WTC11 (cell line): Measurements from ENCODE around the gene C17orf67. TPM values are rescaled to one million over a fixed set of nuclear protein-coding genes. Genes with fewer than 3 reads are reported as not detected.

Experiments used
- ATAC-seq: fragments of 200-7000 bp; cut with Tn5 transposase; 2 replicates; pipeline ENCODE4 v1.10.0; 2021; ENCODE audit warnings: mild to moderate bottlenecking, moderate library complexity
- CTCF ChIA-PET: fragments of 300-600 bp; sonication (Branson Sonifier 250); formaldehyde crosslinking; loops from one replicate; lab custom pipeline; 2021; ENCODE audit warnings: antibody characterized with exemption; lab: Charles Lee
- POLR2A ChIA-PET: fragments of 350-600 bp; sonication (Branson Sonifier 250); formaldehyde crosslinking; loops from one replicate; lab custom pipeline; 2021; ENCODE audit warnings: antibody characterized with exemption; lab: Charles Lee
- DNase-seq: peaks from one replicate; pipeline ENCODE4 v3.0.0; 2021; ENCODE audit warnings: low spot score
- H3K27ac Mint-ChIP-seq: 2 replicates; pipeline ENCODE4 v1.8.0; 2021; ENCODE audit warnings: mixed read lengths
- H3K27me3 Mint-ChIP-seq: 2 replicates; pipeline ENCODE4 v1.8.0; 2021; ENCODE audit warnings: low read depth, mild to moderate bottlenecking, moderate library complexity, mixed read lengths
- H3K36me3 Mint-ChIP-seq: 2 replicates; pipeline ENCODE4 v1.8.0; 2021; ENCODE audit warnings: mixed read lengths
- H3K4me1 Mint-ChIP-seq: 2 replicates; pipeline ENCODE4 v1.8.0; 2022; ENCODE audit warnings: mixed read lengths
- H3K4me3 Mint-ChIP-seq: 2 replicates; pipeline ENCODE4 v1.8.0; 2021; ENCODE audit warnings: mild to moderate bottlenecking, moderate library complexity, mixed read lengths
- H3K9me3 Mint-ChIP-seq: 2 replicates; pipeline ENCODE4 v1.8.0; 2021; ENCODE audit warnings: mixed read lengths
- AR ChIP-seq: fragments of 250-450 bp; sonication (Bioruptor Pico); IDR thresholded peaks from 2 replicates; pipeline ENCODE4 v1.9.0; 2021; ENCODE audit warnings: mild to moderate bottlenecking
- E2F1 ChIP-seq: sonication (generic); formaldehyde crosslinking; IDR thresholded peaks from 2 replicates; pipeline ENCODE4 v1.8.0; 2022; ENCODE audit warnings: mild to moderate bottlenecking, missing genetic modification reagents
- ESRRA ChIP-seq: sonication (generic); formaldehyde crosslinking; IDR thresholded peaks from 2 replicates; pipeline ENCODE4 v1.8.1; 2022; ENCODE audit warnings: mild to moderate bottlenecking, missing genetic modification reagents, borderline replicate concordance
- ETV6 ChIP-seq: sonication (generic); formaldehyde crosslinking; IDR thresholded peaks from 2 replicates; pipeline ENCODE4 v1.8.1; 2022; ENCODE audit warnings: mild to moderate bottlenecking, missing genetic modification reagents
- HMGA2 ChIP-seq: fragments of 250-450 bp; sonication (Bioruptor Pico); IDR thresholded peaks from 2 replicates; pipeline ENCODE4 v1.4.0; 2021; ENCODE audit warnings: mild to moderate bottlenecking, moderate library complexity
- HMGXB4 ChIP-seq: sonication (generic); formaldehyde crosslinking; IDR thresholded peaks from 2 replicates; pipeline ENCODE4 v1.8.1; 2023; ENCODE audit warnings: mild to moderate bottlenecking, moderate library complexity, missing genetic modification reagents
- MAX ChIP-seq: sonication (generic); formaldehyde crosslinking; IDR thresholded peaks from 2 replicates; pipeline ENCODE4 v1.8.0; 2022; ENCODE audit warnings: mild to moderate bottlenecking, missing genetic modification reagents
- MXD4 ChIP-seq: fragments of 250-450 bp; sonication (Bioruptor Pico); IDR thresholded peaks from 2 replicates; pipeline ENCODE4 v1.8.0; 2021; ENCODE audit warnings: mild to moderate bottlenecking, moderate library complexity, borderline replicate concordance
- MYBL2 ChIP-seq: sonication (generic); formaldehyde crosslinking; IDR thresholded peaks from 2 replicates; pipeline ENCODE4 v1.8.1; 2023; ENCODE audit warnings: mild to moderate bottlenecking, moderate library complexity, missing genetic modification reagents
- OVOL2 ChIP-seq: fragments of 250-450 bp; sonication (Bioruptor Pico); IDR thresholded peaks from 2 replicates; pipeline ENCODE4 v1.9.0; 2021; ENCODE audit warnings: mild to moderate bottlenecking, borderline replicate concordance
- PRDM15 ChIP-seq: sonication (generic); formaldehyde crosslinking; IDR thresholded peaks from 2 replicates; pipeline ENCODE4 v1.8.0; 2022; ENCODE audit warnings: missing genetic modification reagents
- RELA ChIP-seq: sonication (generic); formaldehyde crosslinking; IDR thresholded peaks from 2 replicates; pipeline ENCODE4 v1.8.1; 2022; ENCODE audit warnings: missing genetic modification reagents, mild to moderate bottlenecking, borderline replicate concordance
- SMAD3 ChIP-seq: sonication (generic); formaldehyde crosslinking; IDR thresholded peaks from 2 replicates; pipeline ENCODE4 v1.8.0; 2022; ENCODE audit warnings: missing genetic modification reagents, mild to moderate bottlenecking, borderline replicate concordance
- SOX15 ChIP-seq: fragments of 250-450 bp; sonication (Bioruptor Pico); IDR thresholded peaks from 2 replicates; pipeline ENCODE4 v1.9.0; 2021; ENCODE audit warnings: mild to moderate bottlenecking
- SP1 ChIP-seq: sonication (generic); formaldehyde crosslinking; conservative IDR thresholded peaks from 2 replicates; pipeline ENCODE4 v1.8.1; 2022; ENCODE audit warnings: missing genetic modification reagents
- TCF7 ChIP-seq: sonication (generic); formaldehyde crosslinking; IDR thresholded peaks from 2 replicates; pipeline ENCODE4 v1.8.0; 2022; ENCODE audit warnings: mild to moderate bottlenecking, low read depth, missing genetic modification reagents, moderate library complexity
- TP53 ChIP-seq: sonication (generic); formaldehyde crosslinking; IDR thresholded peaks from 2 replicates; pipeline ENCODE4 v1.8.1; 2023; ENCODE audit warnings: mild to moderate bottlenecking, missing genetic modification reagents
- ZNF396 ChIP-seq: fragments of 250-450 bp; sonication (Bioruptor Pico); IDR thresholded peaks from 2 replicates; pipeline ENCODE4 v1.8.0; 2021; ENCODE audit warnings: mild to moderate bottlenecking, moderate library complexity, borderline replicate concordance
- ZNF416 ChIP-seq: fragments of 250-450 bp; sonication (Bioruptor Pico); IDR thresholded peaks from 2 replicates; pipeline ENCODE4 v1.9.0; 2021; ENCODE audit warnings: mild to moderate bottlenecking, inconsistent platforms
- ZNF425 ChIP-seq: fragments of 250-450 bp; sonication (Bioruptor Pico); conservative IDR thresholded peaks from 2 replicates; pipeline ENCODE4 v1.9.0; 2021; ENCODE audit warnings: mild to moderate bottlenecking
- ZNF671 ChIP-seq: fragments of 250-450 bp; sonication (Bioruptor Pico); IDR thresholded peaks from 2 replicates; pipeline ENCODE4 v1.8.0; 2021; ENCODE audit warnings: mild to moderate bottlenecking
- total RNA-seq: library from RNA; stranded (reverse); gene quantifications from 3 replicates; pipeline ENCODE4 v1.2.3, GENCODE V29; 2021

Gene C17orf67
- total RNA-seq, 1 experiment from 2014 or later = 3.3 TPM

- TF ChIP-seq PRDM15 (CRISPR knock-in tag) = no peak
- TF ChIP-seq TCF7 (CRISPR knock-in tag) = no peak
- no peak for TF ChIP-seq MAX (CRISPR knock-in tag)
- TF ChIP-seq ZNF425 (CRISPR knock-in tag) = no peak
- no peak for TF ChIP-seq ZNF396 (CRISPR knock-in tag)
- no peak for TF ChIP-seq ETV6 (CRISPR knock-in tag)
- no peak for TF ChIP-seq MXD4 (CRISPR knock-in tag)
- TF ChIP-seq E2F1 (CRISPR knock-in tag) = no peak
- TF ChIP-seq, all 79 proteins: peak for 0
Observed at GRCh38 chr17:56849131-56849530, 15.4 kb upstream of the C17orf67 start (continued).

GRCh38 chr17:56847106-56847505 lies 13.4 kb upstream of the C17orf67 start:
- DNase-seq = no peak
- H3K4me1 Mint-ChIP-seq = no peaks in the 10 kb centered on the region
- no peak overlapping the region for H3K27ac Mint-ChIP-seq
- H3K9me3 Mint-ChIP-seq = no peaks in the 10 kb centered on the region
- TF ChIP-seq SP1 = no peak
- no peak for TF ChIP-seq MXD4 (CRISPR knock-in tag)
- ChIA-PET CTCF (no interaction called here), POLR2A (no interaction called here)
- H3K27me3 Mint-ChIP-seq = no peaks in the 10 kb centered on the region
- H3K36me3 Mint-ChIP-seq = peaks cover 15% of the 10 kb centered on the region
- H3K4me3 Mint-ChIP-seq = no peak overlapping the region
- ATAC-seq = no peak

- CTCF ChIA-PET = interaction anchor here (1.6 kb wide), 1 partner anchor 26 kb away, joined by 4 read pairs; no protein-coding TSS in a partner anchor
- Mint-ChIP-seq H3K27ac (no peak overlapping the region), H3K9me3 (no peaks in the 10 kb centered on the region), H3K36me3 (peaks cover 15% of the 10 kb centered on the region), H3K27me3 (no peaks in the 10 kb centered on the region), H3K4me3 (no peak overlapping the region), H3K4me1 (no peaks in the 10 kb centered on the region)
- DNase-seq = no peak
- ATAC-seq = no peak
- POLR2A ChIA-PET = no interaction called here
- TF ChIP-seq MYBL2 (CRISPR knock-in tag) = no peak
- no peak for TF ChIP-seq SMAD3 (CRISPR knock-in tag)
- TF ChIP-seq RELA (CRISPR knock-in tag) = no peak
- TF ChIP-seq SOX15 (CRISPR knock-in tag) = no peak
- TF ChIP-seq HMGA2 (CRISPR knock-in tag) = no peak
- TF ChIP-seq ZNF671 (CRISPR knock-in tag) = no peak
- no peak for TF ChIP-seq OVOL2
- TF ChIP-seq TP53 (CRISPR knock-in tag) = no peak
- no peak for TF ChIP-seq ETV6 (CRISPR knock-in tag)
- no peak for TF ChIP-seq HMGXB4 (CRISPR knock-in tag)
- no peak for TF ChIP-seq AR (CRISPR knock-in tag)
- TF ChIP-seq ZNF416 = no peak
- no peak for TF ChIP-seq ESRRA (CRISPR knock-in tag)
- TF ChIP-seq TCF7 (CRISPR knock-in tag) = no peak
Observed at GRCh38 chr17:56845934-56846333, 12.2 kb upstream of the C17orf67 start.
